A549 (cell line): ENCODE measurements around the gene SCNN1A. TPM values are rescaled to one million over a fixed set of nuclear protein-coding genes. Genes with fewer than 3 reads are reported as not detected.
A peak's percentile ranks its signal among the peaks of the same experiment; 100 is the strongest.

Experiments
- ATAC-seq, 2 experiments: fragments of 200-7000 bp in 1 of 2; fragments of >200 bp in 1 of 2; cut with Nextera tagmentation in 1 of 2; cut with Tn5 transposase in 1 of 2; 3 replicates each; pipeline versions ENCODE4 v1.8.0 to v1.9.1; 2018 to 2020; ENCODE audit warnings: mild to moderate bottlenecking in 1 of 2, moderate library complexity in 1 of 2
- CTCF ChIA-PET: fragments of 300-600 bp; sonication (Branson Sonifier 250); formaldehyde crosslinking; extraction: SDS; loops from one replicate; lab custom pipeline; 2021; ENCODE audit warnings: antibody characterized with exemption, inconsistent platforms; lab: Yijun Ruan, JAX
- POLR2A ChIA-PET: fragments of 350-600 bp; formaldehyde crosslinking; extraction: SDS; loops from one replicate; lab custom pipeline; 2021; ENCODE audit warnings: antibody characterized with exemption, inconsistent platforms; lab: Yijun Ruan, JAX
- DNase-seq, 2 experiments: peaks; one replicate each; pipeline versions ENCODE4 v3.0.0 to v3.0.0-alpha.2; 2011 to 2016; ENCODE audit warnings: low read depth in 1 of 2, low spot score in 1 of 2
- FAIRE-seq: peaks from 2 replicates; lab custom pipeline; 2011; peaks lifted over from hg19 to GRCh38; lab: Jason Lieb, UNC
- H3K27ac ChIP-seq, 2 experiments: fragments of >200 bp; sonication (Bioruptor Twin); formaldehyde crosslinking; 3 replicates each; pipeline ENCODE4 v1.5.1; 2016 to 2017
- H3K4me1 ChIP-seq: fragments of >200 bp; sonication (Bioruptor Twin); formaldehyde crosslinking; 3 replicates; pipeline ENCODE4 v1.6.1; 2016
- H3K4me2 ChIP-seq: fragments of >200 bp; sonication (Bioruptor Twin); formaldehyde crosslinking; 3 replicates; pipeline ENCODE4 v1.6.1; 2016
- H3K4me3 ChIP-seq: fragments of >200 bp; sonication (Bioruptor Twin); formaldehyde crosslinking; 3 replicates; pipeline ENCODE4 v1.5.1; 2016
- H3K9me3 ChIP-seq: fragments of >200 bp; sonication (Bioruptor Twin); formaldehyde crosslinking; 3 replicates; pipeline ENCODE4 v1.6.1; 2016
- BHLHE40 ChIP-seq: IDR thresholded peaks from 2 replicates; pipeline ENCODE4 v1.6.1; 2012; ENCODE audit warnings: low read depth, low read length, inconsistent platforms
- CBX2 ChIP-seq: fragments of 200-600 bp; sonication (generic); IDR thresholded peaks from 2 replicates; pipeline ENCODE4 v1.6.1; 2016; ENCODE audit warnings: low read depth, mild to moderate bottlenecking, borderline replicate concordance
- CEBPB ChIP-seq, 2 experiments: fragments of >200 bp in 1 of 2; sonication (Bioruptor Twin) in 1 of 2; formaldehyde crosslinking in 1 of 2; IDR thresholded peaks; 2 replicates each; pipeline ENCODE4 v1.6.1; 2012 to 2016
- EHF ChIP-seq: fragments of 250-450 bp; sonication (Bioruptor Pico); IDR thresholded peaks from 2 replicates; pipeline ENCODE4 v1.5.0; 2020; ENCODE audit warnings: mild to moderate bottlenecking
- GATA3 ChIP-seq: IDR thresholded peaks from 2 replicates; pipeline ENCODE4 v1.6.1; 2012; ENCODE audit warnings: borderline replicate concordance
- HOXB13 ChIP-seq: fragments of 250-450 bp; sonication (Bioruptor Pico); IDR thresholded peaks from 2 replicates; pipeline ENCODE4 v1.5.0; 2020; ENCODE audit warnings: low read depth, mild to moderate bottlenecking, moderate library complexity
- HOXB5 ChIP-seq: fragments of 250-450 bp; sonication (Bioruptor Pico); IDR thresholded peaks from 2 replicates; pipeline ENCODE4 v1.5.0; 2020; ENCODE audit warnings: mild to moderate bottlenecking, moderate library complexity
- JUN ChIP-seq, 2 experiments: fragments of >200 bp; sonication (Bioruptor Twin); formaldehyde crosslinking; IDR thresholded peaks; 2 replicates in 1 of 2; 3 replicates in 1 of 2; pipeline ENCODE4 v1.6.1; 2016 to 2017
- KDM1A ChIP-seq: fragments of 200-600 bp; sonication (generic); IDR thresholded peaks from 2 replicates; pipeline ENCODE4 v1.6.1; 2016; ENCODE audit warnings: low read depth, mild to moderate bottlenecking
- KDM5A ChIP-seq: fragments of 200-600 bp; sonication (generic); IDR thresholded peaks from 2 replicates; pipeline ENCODE4 v1.6.1; 2016; ENCODE audit warnings: antibody characterized with exemption, mild to moderate bottlenecking
- MAFK ChIP-seq: fragments of 450-650 bp; IDR thresholded peaks from 2 replicates; pipeline ENCODE4 v1.6.1; 2014; ENCODE audit not compliant: partially characterized antibody
- MYC ChIP-seq: IDR thresholded peaks from 2 replicates; pipeline ENCODE4 v1.6.1; 2012; ENCODE audit warnings: mild to moderate bottlenecking, inconsistent platforms, low read length, improper control_type of control experiment, borderline replicate concordance
- NPAS2 ChIP-seq: fragments of 250-450 bp; sonication (Bioruptor Pico); IDR thresholded peaks from 2 replicates; pipeline ENCODE4 v1.8.0; 2022; ENCODE audit warnings: mild to moderate bottlenecking, moderate library complexity, borderline replicate concordance
- POLR2A ChIP-seq: IDR thresholded peaks from 2 replicates; pipeline ENCODE4 v1.6.1; 2012; ENCODE audit warnings: mild to moderate bottlenecking, low read length
- RAD21 ChIP-seq, 2 experiments: fragments of >200 bp in 1 of 2; sonication (Bioruptor Twin) in 1 of 2; formaldehyde crosslinking in 1 of 2; IDR thresholded peaks in 1 of 2; conservative IDR thresholded peaks in 1 of 2; 2 replicates in 1 of 2; 3 replicates in 1 of 2; pipeline ENCODE4 v1.6.1; 2012 to 2018; ENCODE audit warnings: inconsistent platforms in 1 of 2
- RARB ChIP-seq: fragments of 250-450 bp; sonication (Bioruptor Pico); IDR thresholded peaks from 2 replicates; pipeline ENCODE4 v1.8.0; 2021; ENCODE audit warnings: mild to moderate bottlenecking, moderate library complexity
- RFX5 ChIP-seq: fragments of 450-650 bp; IDR thresholded peaks from 2 replicates; pipeline ENCODE4 v1.7.1; 2014; ENCODE audit warnings: antibody characterized with exemption, mild to moderate bottlenecking, moderate library complexity
- RNF2 ChIP-seq: fragments of 200-600 bp; sonication (generic); IDR thresholded peaks from 2 replicates; pipeline ENCODE4 v1.6.1; 2016; ENCODE audit warnings: low read depth, mild to moderate bottlenecking, antibody characterized with exemption, moderate library complexity, borderline replicate concordance
- SMC3 ChIP-seq: fragments of >200 bp; sonication (Bioruptor Twin); formaldehyde crosslinking; IDR thresholded peaks from 3 replicates; pipeline ENCODE4 v1.6.1; 2018; ENCODE audit warnings: inconsistent platforms
- ZC3H11A ChIP-seq: fragments of 450-650 bp; IDR thresholded peaks from 2 replicates; pipeline ENCODE4 v1.6.1; 2014; ENCODE audit warnings: antibody characterized with exemption, mild to moderate bottlenecking
- ZFP36 ChIP-seq: fragments of 450-650 bp; IDR thresholded peaks from 2 replicates; pipeline ENCODE4 v1.6.1; 2014; ENCODE audit warnings: borderline replicate concordance; ENCODE audit not compliant: partially characterized antibody
- ZNF302 ChIP-seq: fragments of 250-450 bp; sonication (Bioruptor Pico); IDR thresholded peaks from 2 replicates; pipeline ENCODE4 v1.9.0; 2021; ENCODE audit warnings: inconsistent platforms, mild to moderate bottlenecking, moderate library complexity
- ZSCAN20 ChIP-seq: fragments of 250-450 bp; sonication (Bioruptor Pico); IDR thresholded peaks from 2 replicates; pipeline ENCODE4 v1.8.0; 2022; ENCODE audit warnings: mild to moderate bottlenecking, moderate library complexity
- WGBS: methylation state at CpG from one replicate; pipeline ENCODE4 v1.1.6; 2017; ENCODE audit errors: missing lambda C conversion rate; 5-methylcytosine and 5-hydroxymethylcytosine counted together
- polyA plus RNA-seq, 4 experiments: library from polyadenylated mRNA; depleted of rRNA in 3 of 4; stranded (reverse); fragments of >200 nt; fragmentation: RNase III in 1 of 4; extraction: RNeasy Plus Mini Kit Qiagen cat#74134 plus additional on column Dnase treatment in 1 of 4; gene quantifications; 2 replicates in 3 of 4; 3 replicates in 1 of 4; pipeline ENCODE4 v1.2.3, GENCODE V29; 2011 to 2017
- TF ChIP-seq, protein P1 (sequence below): IDR thresholded peaks from 2 replicates; pipeline ENCODE4 v1.6.1; 2012
- TF ChIP-seq, protein P2 (sequence below): fragments of 250-450 bp; sonication (Bioruptor Pico); IDR thresholded peaks from 2 replicates; pipeline ENCODE4 v1.5.0; 2020; ENCODE audit warnings: low read depth, mild to moderate bottlenecking, moderate library complexity
- TF ChIP-seq, protein P3 (sequence below): fragments of >200 bp; sonication (Bioruptor Twin); formaldehyde crosslinking; IDR thresholded peaks from 3 replicates; pipeline ENCODE4 v1.6.1; 2016
- TF ChIP-seq, protein P4 (sequence below): fragments of 200-600 bp; sonication (generic); IDR thresholded peaks from 2 replicates; pipeline ENCODE4 v1.6.1; 2016; ENCODE audit warnings: antibody characterized with exemption, mild to moderate bottlenecking, moderate library complexity
- TF ChIP-seq, protein P5 (sequence below): fragments of 450-650 bp; IDR thresholded peaks from 2 replicates; pipeline ENCODE4 v1.6.1; 2014; ENCODE audit warnings: antibody characterized with exemption

SCNN1A gene
- polyA plus RNA-seq, 2 of the 4 experiments (the other 2 are of a cell fraction), result 6.0 to 7.0 TPM

DNA sequence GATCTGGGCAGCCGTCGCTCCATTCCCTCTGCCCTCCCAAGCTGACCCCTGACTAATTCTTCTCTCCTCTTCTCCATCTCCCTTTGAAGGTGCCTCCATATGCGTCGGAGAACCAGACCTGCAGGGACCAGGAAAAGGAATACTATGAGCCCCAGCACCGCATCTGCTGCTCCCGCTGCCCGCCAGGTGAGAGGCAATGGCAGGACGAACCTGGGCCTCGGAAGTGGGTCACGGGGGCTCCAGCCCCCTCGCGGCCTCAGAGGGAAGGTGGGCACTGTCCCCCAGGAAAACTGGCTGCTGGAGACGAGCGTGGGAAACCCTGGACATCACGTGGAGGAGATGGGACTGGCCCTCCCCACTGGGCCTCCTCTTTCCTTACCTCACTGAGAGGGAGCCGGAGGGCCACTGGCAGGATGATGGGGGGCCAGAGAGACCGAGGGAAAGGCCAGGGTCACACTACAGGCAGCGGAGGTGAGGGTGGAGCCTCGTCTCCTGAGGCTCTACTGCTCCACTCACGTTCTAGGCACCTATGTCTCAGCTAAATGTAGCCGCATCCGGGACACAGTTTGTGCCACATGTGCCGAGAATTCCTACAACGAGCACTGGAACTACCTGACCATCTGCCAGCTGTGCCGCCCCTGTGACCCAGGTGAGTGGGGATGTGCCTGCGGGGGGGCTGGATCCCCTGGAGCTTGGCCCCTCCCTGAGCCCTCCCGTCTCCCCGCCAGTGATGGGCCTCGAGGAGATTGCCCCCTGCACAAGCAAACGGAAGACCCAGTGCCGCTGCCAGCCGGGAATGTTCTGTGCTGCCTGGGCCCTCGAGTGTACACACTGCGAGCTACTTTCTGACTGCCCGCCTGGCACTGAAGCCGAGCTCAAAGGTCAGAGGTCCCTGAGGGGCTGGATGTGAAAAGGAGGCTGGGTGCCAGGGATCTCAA lies 9.4 kb upstream of the SCNN1A start (continued):
- TF ChIP-seq MAFK, result no peak
- TF ChIP-seq ZNF302, result 0 out of 2 replicates have a peak, but pooled peaks have one; percentile 27
- TF ChIP-seq, protein P1, sequence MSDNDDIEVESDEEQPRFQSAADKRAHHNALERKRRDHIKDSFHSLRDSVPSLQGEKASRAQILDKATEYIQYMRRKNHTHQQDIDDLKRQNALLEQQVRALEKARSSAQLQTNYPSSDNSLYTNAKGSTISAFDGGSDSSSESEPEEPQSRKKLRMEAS, result peak; percentile 63
- peak; percentile 23; the same call in 1 of the 2 replicates for TF ChIP-seq POLR2A
- TF ChIP-seq KDM5A, result no peak
- TF ChIP-seq RARB (CRISPR knock-in tag), result no peak

DNA sequence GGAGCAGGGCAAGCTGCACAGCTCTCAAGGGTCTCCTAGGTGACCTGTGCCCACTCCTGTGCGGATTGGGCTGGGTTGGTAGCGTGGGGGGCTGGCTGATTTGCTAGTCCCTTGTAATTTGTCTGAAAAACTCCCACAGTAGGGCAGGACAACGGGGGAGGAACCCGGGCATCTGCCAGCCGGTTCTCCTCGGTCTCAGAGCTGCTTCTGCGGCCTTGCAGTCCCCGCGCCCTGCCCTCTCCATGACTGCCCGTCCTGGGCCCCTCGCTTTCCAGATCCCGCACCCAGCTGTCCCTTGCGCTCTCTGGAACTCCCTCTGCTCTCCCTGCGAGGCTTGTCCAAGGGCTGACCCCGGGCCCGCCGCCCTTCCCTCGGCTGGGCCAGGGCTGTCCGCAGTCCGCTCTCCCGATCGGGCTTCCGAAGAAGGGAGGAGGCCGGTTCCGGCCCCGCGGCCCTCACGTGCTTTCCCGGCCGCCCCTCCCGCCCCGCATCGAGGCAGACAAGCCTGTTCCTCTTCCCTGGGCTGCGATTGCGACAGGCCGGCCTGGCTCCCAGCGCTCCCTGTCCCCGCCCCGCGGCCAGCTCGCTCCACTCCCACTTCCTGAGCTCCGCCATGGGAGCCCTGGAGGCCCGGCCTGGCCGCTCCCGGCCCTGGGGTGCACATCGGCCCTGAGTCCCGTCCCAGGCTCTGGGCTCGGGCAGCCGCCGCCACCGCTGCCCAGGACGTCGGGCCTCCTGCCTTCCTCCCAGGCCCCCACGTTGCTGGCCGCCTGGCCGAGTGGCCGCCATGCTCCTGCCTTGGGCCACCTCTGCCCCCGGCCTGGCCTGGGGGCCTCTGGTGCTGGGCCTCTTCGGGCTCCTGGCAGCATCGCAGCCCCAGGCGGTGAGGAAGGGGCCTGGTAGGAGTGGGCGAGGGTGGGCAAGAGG lies 8.5 kb upstream of the SCNN1A start, which contains the start of gene LTBR:
TSS of gene LTBR (plus strand) at position 591 of the 927 bp plus-strand sequence. CDS start at position 788, 197 bp downstream.
- peak within 1 kb of the TSS; percentile 83 for H3K4me3 ChIP-seq
- 3% methylated on average over 48 of the region's 62 CpGs for WGBS
- ATAC-seq (peak; percentile 94 to 96), FAIRE-seq (no peak), DNase-seq (peak; percentile 83 to 91)
- H3K27ac ChIP-seq, result peak within 1 kb of the TSS; percentile 99 to 100
- CTCF ChIA-PET, result interaction anchor here (0.6 to 7.0 kb wide), 14 partner anchors 9 to 82 kb away, joined by 3 to 51 read pairs (median 5); partner anchors contain the start of gene SCNN1A
- peaks cover 42% of the 10 kb centered on the region for H3K4me1 ChIP-seq
- POLR2A ChIA-PET, result interaction anchor here (0.8 to 2.9 kb wide), 15 partner anchors 9 to 148 kb away, joined by 3 to 38 read pairs (median 6); partner anchors contain the start of genes SCNN1A, TNFRSF1A and VAMP1
- H3K4me2 ChIP-seq, result peak within 1 kb of the TSS; percentile 98
- no peaks in the 10 kb centered on the region for H3K9me3 ChIP-seq
- TF ChIP-seq, protein P2, sequence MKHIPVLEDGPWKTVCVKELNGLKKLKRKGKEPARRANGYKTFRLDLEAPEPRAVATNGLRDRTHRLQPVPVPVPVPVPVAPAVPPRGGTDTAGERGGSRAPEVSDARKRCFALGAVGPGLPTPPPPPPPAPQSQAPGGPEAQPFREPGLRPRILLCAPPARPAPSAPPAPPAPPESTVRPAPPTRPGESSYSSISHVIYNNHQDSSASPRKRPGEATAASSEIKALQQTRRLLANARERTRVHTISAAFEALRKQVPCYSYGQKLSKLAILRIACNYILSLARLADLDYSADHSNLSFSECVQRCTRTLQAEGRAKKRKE (CRISPR knock-in tag), result peak; percentile 54
- TF ChIP-seq BHLHE40 (peak; percentile 81), KDM1A (no peak), MAFK (no peak), RAD21 (conservative IDR thresholded peaks at IDR 0.05 in 1 of 2, IDR thresholded peaks at IDR 0.05 in 1 of 2) (peak in 1 of 2 experiments; percentile 55; a peak in 4 of 5 replicates), GATA3 (peak; percentile 14; the same call in 1 of the 2 replicates), ZSCAN20 (CRISPR knock-in tag) (0 out of 2 replicates have a peak, but pooled peaks have one; percentile 20), NPAS2 (CRISPR knock-in tag) (0 out of 2 replicates have a peak, but pooled peaks have one; percentile 9), CEBPB (IDR thresholded peaks at IDR 0.05) (peak; percentile 92 to 97), CBX2 (no peak), RNF2 (no peak), JUN (IDR thresholded peaks at IDR 0.05) (peak; percentile 32 to 95; a peak in 4 of 5 replicates), ZFP36 (no peak), ZC3H11A (no peak), POLR2A (peak; percentile 66), HOXB13 (CRISPR knock-in tag) (0 out of 2 replicates have a peak, but pooled peaks have one; percentile 68), MYC (peak; percentile 76; the same call in 1 of the 2 replicates), EHF (peak; percentile 72; the same call in 1 of the 2 replicates), RFX5 (no peak), HOXB5 (CRISPR knock-in tag) (0 out of 2 replicates have a peak, but pooled peaks have one; percentile 37), SMC3 (peak; percentile 54; the same call in 2 of the 3 replicates)
- TF ChIP-seq, protein P3, sequence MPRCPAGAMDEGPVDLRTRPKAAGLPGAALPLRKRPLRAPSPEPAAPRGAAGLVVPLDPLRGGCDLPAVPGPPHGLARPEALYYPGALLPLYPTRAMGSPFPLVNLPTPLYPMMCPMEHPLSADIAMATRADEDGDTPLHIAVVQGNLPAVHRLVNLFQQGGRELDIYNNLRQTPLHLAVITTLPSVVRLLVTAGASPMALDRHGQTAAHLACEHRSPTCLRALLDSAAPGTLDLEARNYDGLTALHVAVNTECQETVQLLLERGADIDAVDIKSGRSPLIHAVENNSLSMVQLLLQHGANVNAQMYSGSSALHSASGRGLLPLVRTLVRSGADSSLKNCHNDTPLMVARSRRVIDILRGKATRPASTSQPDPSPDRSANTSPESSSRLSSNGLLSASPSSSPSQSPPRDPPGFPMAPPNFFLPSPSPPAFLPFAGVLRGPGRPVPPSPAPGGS, result peak; percentile 80
- TF ChIP-seq, protein P4, sequence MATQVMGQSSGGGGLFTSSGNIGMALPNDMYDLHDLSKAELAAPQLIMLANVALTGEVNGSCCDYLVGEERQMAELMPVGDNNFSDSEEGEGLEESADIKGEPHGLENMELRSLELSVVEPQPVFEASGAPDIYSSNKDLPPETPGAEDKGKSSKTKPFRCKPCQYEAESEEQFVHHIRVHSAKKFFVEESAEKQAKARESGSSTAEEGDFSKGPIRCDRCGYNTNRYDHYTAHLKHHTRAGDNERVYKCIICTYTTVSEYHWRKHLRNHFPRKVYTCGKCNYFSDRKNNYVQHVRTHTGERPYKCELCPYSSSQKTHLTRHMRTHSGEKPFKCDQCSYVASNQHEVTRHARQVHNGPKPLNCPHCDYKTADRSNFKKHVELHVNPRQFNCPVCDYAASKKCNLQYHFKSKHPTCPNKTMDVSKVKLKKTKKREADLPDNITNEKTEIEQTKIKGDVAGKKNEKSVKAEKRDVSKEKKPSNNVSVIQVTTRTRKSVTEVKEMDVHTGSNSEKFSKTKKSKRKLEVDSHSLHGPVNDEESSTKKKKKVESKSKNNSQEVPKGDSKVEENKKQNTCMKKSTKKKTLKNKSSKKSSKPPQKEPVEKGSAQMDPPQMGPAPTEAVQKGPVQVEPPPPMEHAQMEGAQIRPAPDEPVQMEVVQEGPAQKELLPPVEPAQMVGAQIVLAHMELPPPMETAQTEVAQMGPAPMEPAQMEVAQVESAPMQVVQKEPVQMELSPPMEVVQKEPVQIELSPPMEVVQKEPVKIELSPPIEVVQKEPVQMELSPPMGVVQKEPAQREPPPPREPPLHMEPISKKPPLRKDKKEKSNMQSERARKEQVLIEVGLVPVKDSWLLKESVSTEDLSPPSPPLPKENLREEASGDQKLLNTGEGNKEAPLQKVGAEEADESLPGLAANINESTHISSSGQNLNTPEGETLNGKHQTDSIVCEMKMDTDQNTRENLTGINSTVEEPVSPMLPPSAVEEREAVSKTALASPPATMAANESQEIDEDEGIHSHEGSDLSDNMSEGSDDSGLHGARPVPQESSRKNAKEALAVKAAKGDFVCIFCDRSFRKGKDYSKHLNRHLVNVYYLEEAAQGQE, result no peak
- TF ChIP-seq, protein P5, sequence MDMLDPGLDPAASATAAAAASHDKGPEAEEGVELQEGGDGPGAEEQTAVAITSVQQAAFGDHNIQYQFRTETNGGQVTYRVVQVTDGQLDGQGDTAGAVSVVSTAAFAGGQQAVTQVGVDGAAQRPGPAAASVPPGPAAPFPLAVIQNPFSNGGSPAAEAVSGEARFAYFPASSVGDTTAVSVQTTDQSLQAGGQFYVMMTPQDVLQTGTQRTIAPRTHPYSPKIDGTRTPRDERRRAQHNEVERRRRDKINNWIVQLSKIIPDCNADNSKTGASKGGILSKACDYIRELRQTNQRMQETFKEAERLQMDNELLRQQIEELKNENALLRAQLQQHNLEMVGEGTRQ, result peak; percentile 75
